Endodermal cell (in vitro differentiated cells): ENCODE results near the gene FBXW11. TPM values are rescaled to one million over a fixed set of nuclear protein-coding genes. Genes with fewer than 3 reads are reported as not detected.

ENCODE experiments used
- DNase-seq: peaks from one replicate; pipeline ENCODE4 v3.0.0-alpha.2; 2017
- H3K27ac ChIP-seq: 2 replicates; pipeline ENCODE4 v1.5.1; 2013; ENCODE audit warnings: mild to moderate bottlenecking, low read depth, low read length, moderate library complexity
- H3K27me3 ChIP-seq: 2 replicates; pipeline ENCODE4 v1.6.1; 2013; ENCODE audit warnings: mild to moderate bottlenecking, low read length, moderate library complexity; ENCODE audit not compliant: insufficient read depth, control insufficient read depth, poor library complexity, severe bottlenecking
- H3K36me3 ChIP-seq: 2 replicates; pipeline ENCODE4 v1.7.0; 2013; ENCODE audit warnings: mild to moderate bottlenecking, low read length, moderate library complexity; ENCODE audit not compliant: control insufficient read depth, insufficient read depth
- H3K4me1 ChIP-seq: one replicate; pipeline ENCODE4 v1.7.0; 2013; ENCODE audit warnings: low read length; ENCODE audit not compliant: control insufficient read depth, insufficient read depth
- H3K4me3 ChIP-seq: 2 replicates; pipeline ENCODE4 v1.5.1; 2013; ENCODE audit warnings: mild to moderate bottlenecking, low read length, moderate library complexity
- H3K9ac ChIP-seq: 2 replicates; pipeline ENCODE4 v1.6.1; 2013; ENCODE audit warnings: mild to moderate bottlenecking, low read length, moderate library complexity; ENCODE audit not compliant: poor library complexity, severe bottlenecking; ENCODE audit errors: extremely low read depth
- H3K9me3 ChIP-seq: 2 replicates; pipeline ENCODE4 v1.6.1; 2013; ENCODE audit warnings: mild to moderate bottlenecking, low read length, moderate library complexity; ENCODE audit not compliant: control insufficient read depth
- H3K27ac Mint-ChIP-seq: 2 replicates; pipeline ENCODE4 v1.8.0; 2020; ENCODE audit warnings: mixed read lengths
- H3K27me3 Mint-ChIP-seq: 2 replicates; pipeline ENCODE4 v1.8.0; 2021; ENCODE audit warnings: mild to moderate bottlenecking, mixed read lengths; ENCODE audit not compliant: insufficient read depth
- H3K36me3 Mint-ChIP-seq: 2 replicates; pipeline ENCODE4 v1.8.0; 2020; ENCODE audit warnings: low read depth, mixed read lengths
- H3K4me1 Mint-ChIP-seq: 2 replicates; pipeline ENCODE4 v1.8.0; 2020; ENCODE audit warnings: mixed read lengths
- H3K4me3 Mint-ChIP-seq: 2 replicates; pipeline ENCODE4 v1.8.0; 2020; ENCODE audit warnings: mild to moderate bottlenecking, moderate library complexity, mixed read lengths
- H3K9me3 Mint-ChIP-seq: 2 replicates; pipeline ENCODE4 v1.8.0; 2020; ENCODE audit warnings: mild to moderate bottlenecking, mixed read lengths
- CTCF ChIP-seq: fragments of 200-600 bp; sonication (generic); conservative IDR thresholded peaks from 2 replicates; pipeline ENCODE4 v1.5.0; 2021; ENCODE audit warnings: antibody characterized with exemption, mild to moderate bottlenecking
- WGBS, 2 experiments: methylation state at CpG; one replicate each; pipeline versions ENCODE4 v1.1.5 to v1.1.7; 2013; ENCODE audit warnings: missing lambda C conversion rate in 2 of 2, mixed read lengths in 1 of 2; ENCODE audit not compliant: insufficient coverage in 1 of 2, insufficient read length in 1 of 2; 5-methylcytosine and 5-hydroxymethylcytosine counted together
- total RNA-seq, 2 donors: library from RNA; stranded (reverse); fragmentation: NEBNext Ultra II Directional in 1 of 2; extraction: Animal tissue kit (Norgen Biotek cat#: 25700) in 1 of 2; gene quantifications; 2 replicates in 1 of 2; 3 replicates in 1 of 2; pipeline ENCODE4 v1.2.1, GENCODE V29; 2021

The FBXW11 gene
- total RNA-seq, 2 donors from 2014 or later: 42.2 to 49.4 TPM

GRCh38 chr5:171867786-171868185, 138.7 kb downstream of the FBXW11 start:
- Mint-ChIP-seq H3K36me3 (peaks cover 34% of the 10 kb centered on the region), H3K4me1 (peaks cover 31% of the 10 kb centered on the region), H3K9me3 (no peaks in the 10 kb centered on the region), H3K4me3 (no peak overlapping the region), H3K27me3 (no peaks in the 10 kb centered on the region), H3K27ac (no peak overlapping the region)
- Histone ChIP-seq H3K27me3 (no peaks in the 10 kb centered on the region), H3K36me3 (peaks cover 53% of the 10 kb centered on the region), H3K4me3 (no peak overlapping the region), H3K9ac (no peak overlapping the region), H3K4me1 (peaks cover 13% of the 10 kb centered on the region), H3K9me3 (no peaks in the 10 kb centered on the region), H3K27ac (no peak overlapping the region)
- no peak for TF ChIP-seq CTCF
- 100% methylated on average over 1 of the region's 1 CpG; no CpG with 5 or more reads in 1 of the 2 experiments for WGBS, 2 experiments
- no peak for DNase-seq

DNA sequence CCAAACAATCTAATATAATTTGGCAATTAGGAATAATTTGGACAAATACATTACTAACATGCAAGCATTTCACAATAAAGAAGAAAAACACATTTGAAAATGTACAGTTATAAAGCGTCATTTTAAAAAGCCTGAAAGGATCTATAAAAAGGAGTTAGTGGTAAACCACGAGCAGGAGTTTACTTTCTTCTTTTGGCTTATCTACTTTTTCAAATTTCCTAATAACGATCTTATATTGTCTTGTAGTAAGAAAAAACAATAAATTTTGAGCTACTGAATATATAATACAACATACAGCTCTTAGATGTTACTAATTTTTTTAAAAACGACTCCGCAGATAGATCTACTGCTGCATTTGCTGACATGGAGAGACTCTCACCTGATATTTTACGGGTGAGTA, 141.0 kb downstream of the FBXW11 start:
- Histone ChIP-seq H3K27me3 (no peaks in the 10 kb centered on the region), H3K4me3 (no peak overlapping the region), H3K27ac (no peak overlapping the region), H3K36me3 (peaks cover 48% of the 10 kb centered on the region), H3K4me1 (no peaks in the 10 kb centered on the region), H3K9me3 (no peaks in the 10 kb centered on the region), H3K9ac (no peak overlapping the region)
- DNase-seq: no peak
- no peaks in the 10 kb centered on the region for H3K9me3 Mint-ChIP-seq
- 97 to 99% methylated on average over 5 of the region's 6 CpGs for WGBS, 2 experiments
- H3K4me3 Mint-ChIP-seq: no peak overlapping the region
- no peaks in the 10 kb centered on the region for H3K27me3 Mint-ChIP-seq
- H3K27ac Mint-ChIP-seq: no peak overlapping the region
- peaks cover 16% of the 10 kb centered on the region for H3K4me1 Mint-ChIP-seq
- no peak for TF ChIP-seq CTCF
- H3K36me3 Mint-ChIP-seq: peaks cover 42% of the 10 kb centered on the region

GRCh38 chr5:171863935-171864334, 142.5 kb downstream of the FBXW11 start:
- H3K27ac ChIP-seq: no peak overlapping the region
- no peak for TF ChIP-seq CTCF
- no peaks in the 10 kb centered on the region for H3K27me3 ChIP-seq
- Mint-ChIP-seq H3K4me3 (no peak overlapping the region), H3K27ac (no peak overlapping the region), H3K27me3 (no peaks in the 10 kb centered on the region), H3K36me3 (peaks cover 41% of the 10 kb centered on the region), H3K9me3 (no peaks in the 10 kb centered on the region), H3K4me1 (peaks cover 4% of the 10 kb centered on the region)
- no peak overlapping the region for H3K9ac ChIP-seq
- no peaks in the 10 kb centered on the region for H3K9me3 ChIP-seq
- DNase-seq: no peak
- no peaks in the 10 kb centered on the region for H3K4me1 ChIP-seq
- H3K36me3 ChIP-seq: peaks cover 49% of the 10 kb centered on the region
- no peak overlapping the region for H3K4me3 ChIP-seq
- 95% methylated on average over 3 to 6 of the region's 6 CpGs for WGBS, 2 experiments
